H1 (cell line): ENCODE results near the gene NDFIP2. TPM values are rescaled to one million over a fixed set of nuclear protein-coding genes. Genes with fewer than 3 reads are reported as not detected.

Experiments used
- CTCF ChIA-PET: fragments of 300-600 bp; sonication (Branson Sonifier 250); formaldehyde crosslinking; loops from one replicate; lab custom pipeline; 2021; ENCODE audit not compliant: partially characterized antibody; lab: Charles Lee
- POLR2A ChIA-PET: fragments of 300-600 bp; sonication (Branson Sonifier 250); formaldehyde crosslinking; loops from one replicate; lab custom pipeline; 2021; ENCODE audit warnings: inconsistent platforms; ENCODE audit not compliant: partially characterized antibody; lab: Charles Lee
- DNase-seq, 2 experiments: peaks; one replicate each; pipeline versions ENCODE4 v3.0.0 to v3.0.0-alpha.2; 2010 to 2022; ENCODE audit warnings: low spot score in 2 of 2, low read depth in 1 of 2, mixed read lengths in 1 of 2
- FAIRE-seq: peaks from 2 replicates; lab custom pipeline; 2011; peaks lifted over from hg19 to GRCh38; lab: Jason Lieb, UNC
- H2AFZ ChIP-seq: 2 replicates; pipeline ENCODE4 v1.8.1; 2012; ENCODE audit warnings: low read length, inconsistent platforms
- H2AK5ac ChIP-seq: 2 replicates; pipeline ENCODE4 v1.6.1; 2013; ENCODE audit warnings: low read depth, low read length
- H2BK120ac ChIP-seq: replicated peaks from 2 replicates; pipeline ENCODE3; 2013; ENCODE audit warnings: low read depth, low read length, inconsistent platforms
- H2BK12ac ChIP-seq: 2 replicates; pipeline ENCODE4 v1.6.1; 2013; ENCODE audit warnings: low read depth, low read length
- H2BK15ac ChIP-seq: 2 replicates; pipeline ENCODE4 v1.6.1; 2013; ENCODE audit warnings: low read length
- H2BK20ac ChIP-seq: 2 replicates; pipeline ENCODE4 v1.6.1; 2013; ENCODE audit warnings: low read length
- H2BK5ac ChIP-seq: 2 replicates; pipeline ENCODE4 v1.6.1; 2013; ENCODE audit warnings: low read depth, low read length
- H3K14ac ChIP-seq: 2 replicates; pipeline ENCODE4 v1.6.1; 2013; ENCODE audit warnings: inconsistent platforms; ENCODE audit not compliant: insufficient read length
- H3K18ac ChIP-seq: 2 replicates; pipeline ENCODE4 v1.6.1; 2013; ENCODE audit warnings: low read length; ENCODE audit errors: extremely low read depth
- H3K23ac ChIP-seq: 2 replicates; pipeline ENCODE4 v1.6.1; 2013; ENCODE audit warnings: inconsistent platforms; ENCODE audit not compliant: insufficient read length
- H3K23me2 ChIP-seq: 2 replicates; pipeline ENCODE4 v1.6.1; 2013; ENCODE audit warnings: low read depth, low read length
- H3K27ac ChIP-seq: 2 replicates; pipeline ENCODE4 v1.6.1; 2011; ENCODE audit warnings: low read depth, low read length, inconsistent platforms
- H3K27me3 ChIP-seq, 4 experiments: replicated peaks in 1 of 4; 1 replicate in 1 of 4; 2 replicates in 3 of 4; pipeline versions ENCODE4 v1.6.1 to v1.8.1; 2011 to 2013; ENCODE audit warnings: low read length in 3 of 4, mild to moderate bottlenecking in 3 of 4, inconsistent platforms in 2 of 4, mixed read lengths in 2 of 4, moderate library complexity in 1 of 4; ENCODE audit not compliant: control insufficient read depth in 3 of 4, insufficient read depth in 3 of 4; ENCODE audit errors: extremely low read depth in 1 of 4
- H3K36me3 ChIP-seq, 4 experiments: 2 replicates each; pipeline versions ENCODE4 v1.6.1 to v1.8.1; 2011 to 2013; ENCODE audit warnings: mild to moderate bottlenecking in 4 of 4, low read length in 3 of 4, moderate library complexity in 2 of 4, control low read depth in 1 of 4, inconsistent platforms in 1 of 4; ENCODE audit not compliant: insufficient read depth in 4 of 4, control insufficient read depth in 2 of 4
- H3K4ac ChIP-seq: replicated peaks from 2 replicates; pipeline ENCODE3; 2013; ENCODE audit warnings: low read length, low read depth, mixed read lengths, inconsistent platforms; ENCODE audit not compliant: insufficient read length
- H3K4me1 ChIP-seq, 4 experiments: replicated peaks in 1 of 4; 1 replicate in 1 of 4; 2 replicates in 3 of 4; pipeline versions ENCODE4 v1.6.1 to v1.8.1; 2011 to 2013; ENCODE audit warnings: low read length in 3 of 4, inconsistent platforms in 2 of 4, mixed read lengths in 1 of 4; ENCODE audit not compliant: insufficient read depth in 4 of 4, control insufficient read depth in 3 of 4
- H3K4me2 ChIP-seq, 2 experiments: 2 replicates each; pipeline versions ENCODE4 v1.6.1 to v1.8.1; 2011 to 2013; ENCODE audit warnings: low read depth in 2 of 2, low read length in 2 of 2, control low read depth in 1 of 2, inconsistent platforms in 1 of 2, mild to moderate bottlenecking in 1 of 2; ENCODE audit not compliant: insufficient read depth in 1 of 2
- H3K4me3 ChIP-seq, 4 experiments: fragments of 200-600, 300-600 bp in 1 of 4; sonication (generic), shearing (Covaris generic), sonication (Bioruptor Twin) in 1 of 4; 2 replicates each; pipeline versions ENCODE4 v1.5.1 to v1.8.1; 2011 to 2016; ENCODE audit warnings: low read length in 4 of 4, low read depth in 3 of 4, control low read depth in 2 of 4, inconsistent platforms in 2 of 4, mild to moderate bottlenecking in 2 of 4, mixed read lengths in 1 of 4, moderate library complexity in 1 of 4; ENCODE audit not compliant: insufficient read depth in 2 of 4; ENCODE audit errors: extremely low read depth in 1 of 4
- H3K56ac ChIP-seq: replicated peaks from 2 replicates; pipeline ENCODE3; 2013; ENCODE audit warnings: low read depth, mild to moderate bottlenecking, mixed read lengths, low read length, inconsistent platforms; ENCODE audit not compliant: insufficient read length
- H3K79me1 ChIP-seq: 2 replicates; pipeline ENCODE4 v1.6.1; 2013; ENCODE audit warnings: low read depth, low read length, control low read depth
- H3K79me2 ChIP-seq, 2 experiments: 2 replicates each; pipeline versions ENCODE4 v1.6.1 to v1.8.1; 2012 to 2013; ENCODE audit warnings: low read length in 2 of 2, mild to moderate bottlenecking in 2 of 2, inconsistent platforms in 1 of 2; ENCODE audit not compliant: insufficient read depth in 2 of 2, control insufficient read depth in 1 of 2
- H3K9ac ChIP-seq, 4 experiments: replicated peaks in 1 of 4; 1 replicate in 1 of 4; 2 replicates in 3 of 4; pipeline versions ENCODE4 v1.6.1 to v1.8.1; 2011 to 2013; ENCODE audit warnings: low read depth in 3 of 4, low read length in 3 of 4, control low read depth in 2 of 4, mild to moderate bottlenecking in 2 of 4, moderate library complexity in 2 of 4, inconsistent platforms in 1 of 4; ENCODE audit errors: extremely low read depth in 1 of 4
- H3K9me3 ChIP-seq, 2 experiments: 2 replicates each; pipeline versions ENCODE4 v1.6.1 to v1.8.1; 2012 to 2013; ENCODE audit warnings: mild to moderate bottlenecking in 2 of 2, moderate library complexity in 2 of 2, control low read depth in 1 of 2, inconsistent platforms in 1 of 2, low read depth in 1 of 2, low read length in 1 of 2, mixed read lengths in 1 of 2; ENCODE audit not compliant: insufficient read depth in 2 of 2
- H4K20me1 ChIP-seq, 2 experiments: replicated peaks in 1 of 2; 2 replicates each; pipeline versions ENCODE3 to v1.8.1; 2011 to 2013; ENCODE audit warnings: inconsistent platforms in 2 of 2, low read length in 2 of 2, mild to moderate bottlenecking in 1 of 2; ENCODE audit not compliant: insufficient read depth in 2 of 2, control insufficient read depth in 1 of 2
- H4K5ac ChIP-seq: 2 replicates; pipeline ENCODE4 v1.6.1; 2013; ENCODE audit warnings: low read length, low read depth, mixed read lengths, inconsistent platforms; ENCODE audit not compliant: insufficient read length
- H4K8ac ChIP-seq: 2 replicates; pipeline ENCODE4 v1.8.0; 2013; ENCODE audit warnings: mild to moderate bottlenecking, moderate library complexity, low read length, inconsistent platforms; ENCODE audit not compliant: insufficient read depth; ENCODE audit errors: extremely low read depth
- H4K91ac ChIP-seq: replicated peaks from 2 replicates; pipeline ENCODE3; 2013; ENCODE audit warnings: low read length, mixed read lengths, inconsistent platforms; ENCODE audit not compliant: insufficient read length
- ASH2L ChIP-seq: fragments of 200-600, 300-600 bp; sonication (generic); IDR thresholded peaks from one replicate; pipeline ENCODE4 v1.7.1; 2017; ENCODE audit warnings: low read length
- MAFK ChIP-seq: IDR thresholded peaks from 2 replicates; pipeline ENCODE4 v1.6.1; 2012; ENCODE audit warnings: low read depth, mild to moderate bottlenecking, improper control_type of control experiment, low read length
- WGBS, 2 experiments: shearing (Covaris generic) in 1 of 2; methylation state at CpG; one replicate each; pipeline versions ENCODE4 v1.1.6 to v1.1.7; 2013 to 2015; ENCODE audit warnings: low lambda C conversion rate in 2 of 2, mixed read lengths in 2 of 2, inconsistent platforms in 1 of 2, low coverage in 1 of 2, missing lambda C conversion rate in 1 of 2; ENCODE audit not compliant: insufficient replicate concordance in 2 of 2, insufficient coverage in 1 of 2, insufficient read length in 1 of 2; ENCODE audit errors: extremely low coverage in 1 of 2, missing lambda C conversion rate in 1 of 2; 5-methylcytosine and 5-hydroxymethylcytosine counted together
- polyA plus RNA-seq, 7 experiments: library from polyadenylated mRNA; depleted of rRNA in 3 of 7; stranded (reverse) in 5 of 7; unstranded in 2 of 7; fragments of >200 nt in 5 of 7; fragments of 200-250 nt in 2 of 7; gene quantifications; 1 replicate in 5 of 7; 2 replicates in 1 of 7; 4 replicates in 1 of 7; pipeline versions ENCODE4 v1.2.1 to v1.2.3, GENCODE V29; 2011 to 2013; ENCODE audit warnings: missing spikeins in 2 of 7, mixed read lengths in 2 of 7
- total RNA-seq: library from RNA; stranded (reverse); fragmentation: NEBNext Ultra II Directional; extraction: Animal tissue kit (Norgen Biotek cat#: 25700); gene quantifications from 2 replicates; pipeline ENCODE4 v1.2.1, GENCODE V29; 2021

NDFIP2 gene
- total and polyA plus RNA-seq, 2 of the 8 experiments (the other 6 are each of a cell fraction or from before 2014, with no cell fraction given): 11.1 to 32.9 TPM

- no peak overlapping the region for H2AFZ ChIP-seq
- ChIA-PET POLR2A (no interaction called here), CTCF (interaction anchor here (0.8 to 1.4 kb wide), 2 partner anchors 24 to 58 kb away, joined by 3 read pairs; no protein-coding TSS in a partner anchor)
- H3K4ac ChIP-seq: no peak overlapping the region
- no peaks in the 10 kb centered on the region for H3K79me2 ChIP-seq
- DNase-seq: no peak
- no peak overlapping the region for H4K91ac ChIP-seq
- H3K4me3 ChIP-seq: no peak overlapping the region
- H3K4me1 ChIP-seq: no peaks in the 10 kb centered on the region
- no peak overlapping the region for H3K56ac ChIP-seq
- H2BK12ac ChIP-seq: no peak overlapping the region
- no peak overlapping the region for H3K14ac ChIP-seq
- H3K27me3 ChIP-seq: no peaks in the 10 kb centered on the region
- H4K5ac ChIP-seq: no peak overlapping the region
- no peak overlapping the region for H3K23ac ChIP-seq
- no peaks in the 10 kb centered on the region for H3K79me1 ChIP-seq
- no peak overlapping the region for H4K8ac ChIP-seq
- no peaks in the 10 kb centered on the region for H3K9me3 ChIP-seq
- H3K23me2 ChIP-seq: no peaks in the 10 kb centered on the region
- H3K4me2 ChIP-seq: no peak overlapping the region
- H2AK5ac ChIP-seq: no peak overlapping the region
- H2BK5ac ChIP-seq: no peak overlapping the region
- WGBS, 2 experiments: 96% methylated on average over 2 of the region's 2 CpGs; no CpG with 5 or more reads in 1 of the 2 experiments
- FAIRE-seq: no peak
- H2BK15ac ChIP-seq: no peak overlapping the region
- no peak overlapping the region for H3K27ac ChIP-seq
- no peak overlapping the region for H3K9ac ChIP-seq
- no peak overlapping the region for H3K18ac ChIP-seq
- H3K36me3 ChIP-seq: no peaks in the 10 kb centered on the region
- H2BK120ac ChIP-seq: no peak overlapping the region
- TF ChIP-seq MAFK (no peak), ASH2L (no peak)
- H2BK20ac ChIP-seq: no peak overlapping the region
- H4K20me1 ChIP-seq: no peaks in the 10 kb centered on the region
Measured at GRCh38 chr13:79457948-79458347, 23.0 kb upstream of the NDFIP2 start.
